GM19452 (cell line): ENCODE measurements around the gene MIA3.

Experiments
- ATAC-seq: cut with Tn5 transposase; IDR thresholded peaks from one replicate; pipeline ENCODE4 v1.9.1; 2021; ENCODE audit not compliant: unreplicated experiment

MIA3 gene

DNA sequence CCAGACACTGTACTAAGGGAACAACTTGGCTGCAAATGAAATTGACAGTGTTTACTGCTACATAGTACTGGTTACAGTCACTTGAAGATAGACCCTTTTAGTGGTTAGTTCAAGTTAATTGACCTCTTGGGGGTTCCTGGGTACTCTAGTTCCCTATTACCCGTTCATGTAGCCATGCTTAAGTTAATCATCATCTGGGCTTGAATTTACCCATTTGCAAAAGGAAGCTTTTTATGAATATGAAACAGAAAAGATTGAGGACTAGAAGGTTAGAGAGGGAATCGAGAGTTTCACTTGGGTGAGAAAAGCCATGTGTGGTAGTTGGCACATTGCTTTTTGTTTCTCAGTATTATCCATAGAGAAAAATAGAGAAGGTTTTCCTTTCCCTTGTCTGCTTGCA is 2.7 kb downstream of the MIA3 start:
- ATAC-seq = peak; percentile 51

DNA sequence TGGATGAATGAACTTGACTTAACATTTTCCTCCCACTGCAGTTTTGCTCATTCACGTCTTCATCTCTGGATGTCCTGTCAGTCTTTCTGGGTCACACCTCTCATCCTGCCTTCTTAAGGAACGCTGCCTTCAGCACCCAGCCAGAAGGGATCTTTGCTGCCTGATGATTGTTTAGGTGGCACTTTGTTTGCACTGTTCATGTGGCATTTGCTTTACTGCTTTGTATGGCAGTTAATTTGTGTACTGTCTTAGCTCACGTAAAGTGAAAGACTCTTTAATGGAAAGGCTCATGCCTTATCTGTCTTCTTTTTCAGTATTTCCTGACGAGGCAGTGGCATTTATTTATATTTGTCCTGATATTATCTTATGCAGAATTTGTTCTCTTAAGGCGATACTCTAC is 4.9 kb downstream of the MIA3 start:
- no peak for ATAC-seq

DNA sequence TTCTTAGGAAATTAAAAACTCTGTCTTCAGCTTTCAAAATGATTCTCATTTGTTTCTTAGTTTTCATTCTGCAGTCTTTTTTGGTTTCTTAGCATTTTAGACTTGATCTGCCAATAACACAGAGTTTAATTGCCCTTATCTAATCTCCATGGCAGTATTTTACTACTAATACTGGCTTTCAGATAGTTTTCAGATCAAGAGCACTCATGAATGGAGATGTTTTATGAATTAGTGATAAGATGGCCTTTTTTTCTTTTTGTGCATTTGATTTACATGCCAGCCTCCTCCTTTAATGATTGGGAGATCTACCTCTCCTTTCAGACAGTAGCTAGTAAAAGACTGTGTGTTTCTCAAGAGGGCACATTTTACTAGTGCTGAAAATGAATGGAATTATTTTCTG is 5.6 kb downstream of the MIA3 start:
- no peak for ATAC-seq

DNA sequence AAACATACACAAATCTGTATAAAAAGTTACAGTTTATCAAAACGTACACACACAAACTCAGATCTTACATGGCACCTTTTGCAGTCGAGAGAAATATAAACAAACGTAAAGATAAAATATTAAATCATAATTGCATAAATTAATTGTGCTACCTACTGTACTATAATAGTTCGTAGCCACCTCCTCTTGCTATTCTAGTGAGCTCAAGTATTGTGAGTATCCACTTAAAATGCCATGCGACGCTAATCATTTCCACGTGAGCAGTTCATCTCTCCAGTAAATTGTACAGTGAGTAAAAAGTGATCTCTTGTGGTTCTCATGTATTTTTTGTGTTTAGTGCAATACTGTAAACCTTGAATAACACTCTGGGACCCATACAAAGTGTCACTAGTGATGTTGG is 6.3 kb downstream of the MIA3 start:
- ATAC-seq = no peak

DNA sequence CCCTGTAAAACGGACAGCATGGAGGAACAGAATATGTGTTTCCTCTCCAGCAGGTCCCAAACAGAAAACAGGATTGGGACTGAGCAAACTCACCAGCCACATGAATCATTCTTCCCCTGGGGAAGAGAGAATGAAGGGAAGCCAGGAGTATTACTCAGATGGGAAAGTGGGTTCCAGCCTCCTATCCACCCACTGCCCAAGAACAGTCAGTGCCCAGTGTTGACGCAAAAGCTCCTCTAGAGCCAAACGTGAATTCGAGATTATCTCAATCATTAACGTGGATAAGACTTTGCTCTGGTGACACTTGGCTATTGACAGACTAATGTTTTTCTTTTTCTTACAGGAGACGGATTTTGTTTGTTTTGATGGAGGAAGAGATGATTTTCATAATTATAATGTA is 9.3 kb downstream of the MIA3 start:
- no peak for ATAC-seq

DNA sequence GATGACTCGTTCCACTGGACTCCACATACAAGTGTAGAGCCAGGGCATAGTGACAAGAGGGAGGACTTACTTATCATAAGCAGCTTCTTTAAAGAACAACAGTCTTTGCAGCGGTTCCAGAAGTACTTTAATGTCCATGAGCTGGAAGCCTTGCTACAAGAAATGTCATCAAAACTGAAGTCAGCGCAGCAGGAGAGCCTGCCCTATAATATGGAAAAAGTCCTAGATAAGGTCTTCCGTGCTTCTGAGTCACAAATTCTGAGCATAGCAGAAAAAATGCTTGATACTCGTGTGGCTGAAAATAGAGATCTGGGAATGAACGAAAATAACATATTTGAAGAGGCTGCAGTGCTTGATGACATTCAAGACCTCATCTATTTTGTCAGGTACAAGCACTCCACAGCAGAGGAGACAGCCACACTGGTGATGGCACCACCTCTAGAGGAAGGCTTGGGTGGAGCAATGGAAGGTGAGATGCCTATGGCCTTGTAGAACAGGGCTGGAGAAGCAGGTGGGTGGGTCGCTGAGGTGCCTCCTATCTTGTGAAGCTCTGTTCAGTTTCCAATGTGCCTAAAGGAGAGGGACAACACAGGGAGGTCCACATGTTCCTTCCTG is 12.1 kb downstream of the MIA3 start:
- ATAC-seq = no peak

DNA sequence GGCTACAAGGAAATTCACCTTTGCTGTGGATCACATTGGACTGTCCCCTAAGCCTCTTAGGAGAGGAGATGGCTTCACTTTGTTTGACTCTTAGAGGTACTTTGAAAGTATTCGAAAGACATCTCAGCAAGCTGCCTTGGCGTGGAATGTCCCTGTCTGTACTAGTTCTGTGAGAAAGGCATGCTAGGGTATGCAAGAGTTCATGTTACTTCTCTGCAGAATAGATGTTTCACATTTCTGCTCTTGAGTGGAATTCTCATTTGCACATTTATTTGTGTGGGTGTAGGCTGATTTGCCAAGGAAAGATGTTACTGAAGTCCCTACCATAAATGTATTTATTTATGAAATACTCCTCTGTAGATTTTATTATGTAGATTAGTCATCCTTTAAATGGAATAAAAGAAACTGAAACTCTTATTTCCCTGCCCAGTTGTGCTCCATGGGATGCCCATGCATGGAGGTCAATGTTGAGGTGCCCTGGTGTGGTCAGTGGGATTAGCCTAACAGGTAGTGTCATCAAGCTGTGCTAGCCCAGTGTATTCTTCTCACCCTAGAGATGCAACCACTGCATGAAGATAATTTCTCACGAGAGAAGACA is 13.8 kb downstream of the MIA3 start:
- ATAC-seq = no peak

DNA sequence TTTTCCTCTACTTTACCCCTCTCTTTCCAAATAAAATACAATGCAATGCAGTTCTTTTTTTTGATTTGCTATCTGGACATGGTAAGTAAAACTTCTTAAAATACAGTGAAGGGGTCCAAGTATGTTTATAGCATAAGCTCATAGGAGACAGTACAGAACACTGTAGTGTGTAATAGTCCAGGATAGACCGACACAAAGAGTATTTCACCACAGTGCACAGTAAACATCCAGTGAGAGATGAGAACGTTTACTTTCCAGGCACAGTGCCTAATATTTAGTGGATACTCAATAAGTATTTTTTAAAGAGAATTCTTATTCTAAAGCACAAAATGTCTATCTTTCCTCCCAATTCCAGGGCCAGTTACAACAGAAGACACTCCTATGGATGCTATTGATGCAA is 14.9 kb downstream of the MIA3 start:
- no peak for ATAC-seq

DNA sequence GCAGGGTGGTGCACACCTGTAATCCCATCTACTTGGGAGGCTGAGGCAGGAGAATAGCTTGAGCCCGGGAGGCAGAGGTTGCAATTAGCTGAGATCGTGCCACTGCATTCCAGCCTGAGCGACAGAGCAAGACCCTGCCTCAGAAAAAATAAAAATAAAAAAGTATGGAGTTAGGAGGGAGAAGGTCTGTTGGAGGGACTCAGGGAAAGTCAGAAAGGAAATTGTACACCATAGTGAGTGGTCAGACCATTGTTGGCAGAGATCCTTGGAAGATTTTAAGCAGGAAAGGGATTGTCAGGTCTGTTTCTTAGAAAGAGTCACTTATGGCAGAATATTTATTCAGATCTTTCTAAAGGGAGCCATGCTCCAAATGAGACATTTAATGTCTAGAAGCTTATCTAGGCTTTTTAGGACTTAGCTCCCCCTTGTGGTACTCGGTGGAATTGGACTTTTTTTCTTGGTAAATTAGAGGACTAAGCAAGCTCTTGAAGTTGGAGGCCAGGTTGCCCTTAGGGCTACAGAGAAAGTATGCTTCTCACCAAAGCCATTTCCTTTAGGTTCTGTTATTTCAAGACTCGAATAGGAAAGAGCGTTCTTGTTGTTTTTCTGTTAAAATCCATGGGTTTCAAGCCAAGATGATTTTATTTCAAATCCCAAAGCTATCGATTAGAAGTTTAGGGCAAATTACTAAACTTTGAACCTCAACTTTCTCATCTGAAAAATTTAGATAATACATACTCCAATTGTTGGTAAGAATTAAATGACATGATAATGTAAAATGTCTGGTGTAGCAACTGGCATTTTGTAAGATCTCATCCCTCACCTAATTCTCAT is 16.5 kb downstream of the MIA3 start:
- ATAC-seq = peak; percentile 89

DNA sequence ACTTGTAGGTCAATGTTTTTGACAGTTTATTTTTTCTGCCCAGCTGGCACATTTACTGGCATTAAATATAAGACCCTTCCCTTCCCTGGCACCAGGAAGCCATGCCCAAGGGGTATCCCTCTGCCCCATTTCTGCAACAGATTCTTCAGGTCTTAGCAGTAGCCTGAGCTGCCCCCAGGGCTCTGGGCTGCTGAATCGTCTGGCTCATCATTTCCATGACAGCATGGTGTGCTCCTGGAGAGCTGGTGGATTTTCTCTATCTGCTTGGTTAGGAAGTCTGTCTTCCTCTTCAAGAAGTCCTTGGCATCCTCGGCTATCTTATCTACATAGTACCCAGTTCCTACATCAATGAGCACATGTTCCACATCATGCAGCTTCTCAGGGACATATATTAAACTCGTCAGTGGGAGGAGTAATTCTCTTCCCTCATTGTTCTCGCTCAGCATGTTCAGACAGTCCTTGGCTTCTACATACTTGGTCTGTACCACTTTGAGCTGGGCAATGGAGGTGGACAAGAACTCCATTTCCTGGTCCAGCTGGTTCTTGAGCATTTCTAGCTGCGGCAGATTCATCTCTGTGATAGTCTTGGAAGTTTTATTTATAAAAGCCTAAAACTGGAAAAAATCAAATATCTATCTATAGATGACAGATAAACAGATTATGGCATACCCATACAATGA is 23.5 kb downstream of the MIA3 start:
- no peak for ATAC-seq

DNA sequence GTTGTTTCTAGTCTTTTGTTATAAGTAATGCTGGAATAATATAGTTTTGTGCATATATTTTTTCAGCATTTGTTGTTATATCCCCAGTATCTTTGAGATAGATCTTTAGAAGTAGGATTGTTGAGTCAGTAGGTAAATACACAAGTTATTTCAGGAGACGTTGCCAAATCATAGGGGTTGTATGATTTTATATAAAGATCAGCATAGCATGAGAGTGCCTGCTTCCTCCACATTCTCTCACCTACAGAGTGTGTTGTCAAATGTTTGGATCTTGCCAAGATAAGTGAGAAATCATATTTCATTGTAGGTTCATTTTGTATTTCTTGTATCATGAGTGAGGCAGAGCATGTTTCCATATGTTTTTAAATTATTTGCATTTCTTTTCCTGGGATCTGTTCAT is 24.6 kb downstream of the MIA3 start:
- no peak for ATAC-seq

DNA sequence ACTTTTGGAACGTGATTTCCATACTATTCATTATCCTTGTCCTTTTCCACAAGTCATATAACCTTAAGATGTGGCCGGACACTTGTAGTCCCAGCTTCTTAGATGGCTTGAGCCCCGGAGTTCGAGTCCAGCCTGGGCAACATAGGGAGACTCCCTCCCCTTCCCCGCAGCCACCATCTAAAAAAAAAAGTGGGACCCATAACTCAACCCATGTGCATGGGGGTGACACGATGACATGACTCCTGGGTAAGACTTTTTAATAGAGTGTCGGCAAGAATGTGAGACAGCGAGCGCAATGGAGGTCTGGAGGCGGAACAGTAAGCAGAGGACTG is 25.7 kb downstream of the MIA3 start:
- no peak for ATAC-seq

DNA sequence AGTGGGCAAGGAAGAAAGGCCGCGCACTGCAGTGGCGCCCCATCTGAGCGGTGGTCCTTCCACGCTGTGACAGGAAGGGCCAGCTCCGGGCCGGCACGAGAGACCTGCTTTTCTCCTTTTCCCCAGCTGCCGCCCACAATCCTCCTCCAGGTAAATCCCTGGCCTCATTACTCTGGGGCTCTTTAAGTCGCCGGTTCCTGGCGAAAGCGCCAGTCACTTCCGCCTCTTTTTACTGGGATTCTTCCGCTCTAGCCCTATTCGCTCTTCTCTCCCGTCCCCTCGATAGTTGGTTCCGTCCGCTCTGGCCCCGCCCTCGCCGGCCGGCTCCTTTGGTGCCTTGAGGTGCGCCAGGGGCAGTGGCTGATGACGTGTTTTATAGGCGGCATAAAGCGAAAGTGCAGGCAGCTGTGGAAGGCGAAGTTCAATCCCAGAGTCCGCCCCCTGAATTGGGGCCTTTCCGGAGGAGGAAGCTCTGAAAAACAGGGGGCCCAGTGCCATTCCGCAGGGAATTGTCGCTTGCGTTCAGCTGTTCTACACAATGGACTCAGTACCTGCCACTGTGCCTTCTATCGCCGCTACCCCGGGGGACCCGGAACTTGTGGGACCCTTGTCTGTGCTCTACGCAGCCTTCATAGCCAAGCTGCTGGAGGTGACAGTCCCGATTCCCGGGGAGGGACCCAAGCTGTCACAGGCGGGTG is 26.2 kb downstream of the MIA3 start:
- ATAC-seq = peak; percentile 97

DNA sequence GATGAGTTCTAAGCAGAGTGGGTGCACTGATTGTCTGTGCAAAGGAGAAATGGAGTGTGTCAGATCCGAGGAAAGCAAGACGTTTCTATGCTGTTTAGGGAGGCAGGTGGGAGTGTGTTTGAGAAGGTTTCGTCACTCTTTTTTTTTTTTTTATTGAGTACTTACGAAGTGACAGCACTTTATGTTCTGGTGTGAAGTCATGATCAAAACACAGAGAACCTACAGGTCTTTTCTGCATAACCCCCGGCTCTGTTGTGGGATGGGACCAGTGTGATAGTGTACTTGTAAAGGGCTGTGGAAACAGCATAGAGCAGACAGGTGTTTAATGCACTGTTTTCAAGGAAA is 26.7 kb downstream of the MIA3 start:
- ATAC-seq = no peak

DNA sequence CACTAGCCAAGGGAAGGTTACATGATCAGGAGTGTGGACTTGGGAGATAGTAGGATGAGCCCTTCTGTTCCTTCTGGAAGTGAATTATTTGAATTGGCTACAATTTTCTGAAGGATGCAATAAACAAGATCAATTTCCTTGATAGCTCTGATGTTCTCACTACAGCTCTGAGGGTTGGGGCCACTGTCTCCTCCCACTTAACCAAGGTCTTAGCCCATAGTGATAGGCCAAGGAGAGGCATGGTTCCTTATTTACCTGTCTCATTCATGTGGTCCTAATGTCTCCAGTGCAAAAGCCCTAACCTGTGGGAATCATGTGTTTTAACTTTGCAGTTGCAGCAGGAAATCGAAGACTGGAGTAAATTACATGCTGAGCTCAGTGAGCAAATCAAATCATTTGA is 34.8 kb downstream of the MIA3 start:
- ATAC-seq = no peak

DNA sequence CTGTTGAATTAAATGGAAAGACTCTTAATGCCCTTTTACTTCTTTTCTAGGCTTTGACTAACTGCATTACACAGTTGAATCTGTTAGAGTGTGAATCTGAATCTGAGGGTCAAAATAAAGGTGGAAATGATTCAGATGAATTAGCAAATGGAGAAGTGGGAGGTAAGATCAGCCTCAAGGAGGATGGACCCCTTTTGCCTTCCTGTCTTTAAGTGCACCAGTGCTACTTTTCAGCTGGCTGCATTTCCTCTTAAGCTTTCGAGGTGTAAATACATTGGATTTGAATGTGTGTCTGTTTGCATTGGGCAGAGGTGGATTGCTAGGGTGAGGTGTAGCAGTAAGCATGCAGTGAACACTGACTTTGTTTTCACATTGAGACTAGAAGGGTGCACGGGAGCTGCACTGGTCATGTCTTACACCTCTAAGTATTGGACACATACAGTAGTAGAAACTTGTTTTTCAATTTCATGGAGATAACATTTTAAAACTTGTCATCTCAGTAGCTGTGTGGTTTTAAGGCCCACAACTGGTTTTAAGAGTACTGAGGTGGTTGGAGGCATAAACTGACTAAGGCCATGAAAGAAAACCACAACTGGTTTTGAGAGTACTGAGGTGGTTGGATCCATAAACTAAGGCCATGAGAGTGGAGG is 35.4 kb downstream of the MIA3 start:
- ATAC-seq = peak; percentile 77

DNA sequence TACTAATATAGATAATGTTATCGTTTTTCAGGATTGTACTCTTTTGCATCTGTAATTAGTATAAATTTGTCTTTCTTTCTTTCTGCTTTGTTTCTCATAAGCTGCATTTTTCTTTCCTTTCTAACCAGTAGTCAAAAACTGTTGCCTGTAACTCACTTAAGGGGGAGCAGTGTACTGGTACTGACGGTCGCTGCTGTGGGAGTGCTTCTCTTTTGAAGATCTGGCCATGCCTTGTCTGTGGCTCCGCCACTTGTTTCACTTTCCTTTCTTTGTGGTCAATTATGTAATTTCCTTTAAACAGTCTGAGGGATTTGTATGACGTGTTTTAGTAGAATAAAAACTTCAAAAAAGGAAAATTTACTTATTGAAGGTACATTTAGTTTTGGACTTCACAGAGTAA is 37.0 kb downstream of the MIA3 start:
- ATAC-seq = peak; percentile 91

DNA sequence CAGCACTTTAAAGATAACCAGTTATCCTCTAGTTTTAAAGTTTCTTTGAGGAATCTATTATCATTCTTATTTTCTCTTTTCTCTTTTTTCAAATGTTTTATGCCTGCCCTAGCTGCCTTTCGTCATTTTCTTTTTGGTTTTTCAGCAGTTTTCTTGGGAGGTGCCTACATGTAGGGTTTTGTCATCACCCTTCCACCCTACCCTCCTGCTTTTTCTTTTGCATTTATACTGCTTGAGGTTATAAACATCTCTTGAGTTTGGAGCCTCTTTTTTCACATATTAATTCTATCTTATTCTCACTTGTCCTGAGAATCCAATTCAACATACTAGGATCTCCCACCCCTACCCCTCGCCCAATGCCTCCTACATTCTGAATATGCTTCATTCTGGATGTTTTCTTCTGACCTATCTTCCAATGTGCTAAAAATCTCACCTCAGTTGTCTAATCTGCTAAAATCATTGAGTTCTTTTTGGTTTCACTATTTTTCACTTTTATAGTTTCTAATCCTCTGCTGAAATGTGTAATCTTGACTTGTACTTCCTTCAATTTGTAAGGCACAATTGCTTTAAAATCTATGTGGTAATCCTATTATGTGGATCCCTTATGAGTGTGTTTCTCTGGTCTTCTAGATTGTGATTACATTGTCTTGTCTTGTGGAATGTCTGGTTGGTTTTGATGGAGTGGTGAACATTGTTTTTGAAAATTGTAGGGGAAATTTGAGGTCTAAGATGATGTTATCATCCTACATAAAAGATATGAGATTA is 38.7 kb downstream of the MIA3 start:
- ATAC-seq = no peak

DNA sequence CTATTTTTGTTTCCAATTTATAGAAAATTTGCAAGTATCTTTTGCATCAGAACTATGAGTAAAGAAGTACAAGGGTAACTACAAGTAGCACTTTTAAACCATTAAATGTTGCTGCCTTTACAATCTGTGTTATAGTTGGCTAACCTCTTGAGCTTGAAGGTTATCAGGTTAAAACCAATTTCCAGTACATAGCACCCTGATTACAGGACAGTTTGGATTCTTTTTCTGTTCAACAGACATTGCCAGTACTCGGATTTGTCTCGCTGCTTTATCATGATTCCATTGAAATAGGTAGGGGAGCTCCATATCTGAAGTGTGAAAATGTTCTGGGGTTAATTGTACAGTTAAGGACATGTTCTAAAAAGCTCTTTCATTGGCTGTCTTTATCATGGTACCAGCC is 40.0 kb downstream of the MIA3 start:
- ATAC-seq = no peak

DNA sequence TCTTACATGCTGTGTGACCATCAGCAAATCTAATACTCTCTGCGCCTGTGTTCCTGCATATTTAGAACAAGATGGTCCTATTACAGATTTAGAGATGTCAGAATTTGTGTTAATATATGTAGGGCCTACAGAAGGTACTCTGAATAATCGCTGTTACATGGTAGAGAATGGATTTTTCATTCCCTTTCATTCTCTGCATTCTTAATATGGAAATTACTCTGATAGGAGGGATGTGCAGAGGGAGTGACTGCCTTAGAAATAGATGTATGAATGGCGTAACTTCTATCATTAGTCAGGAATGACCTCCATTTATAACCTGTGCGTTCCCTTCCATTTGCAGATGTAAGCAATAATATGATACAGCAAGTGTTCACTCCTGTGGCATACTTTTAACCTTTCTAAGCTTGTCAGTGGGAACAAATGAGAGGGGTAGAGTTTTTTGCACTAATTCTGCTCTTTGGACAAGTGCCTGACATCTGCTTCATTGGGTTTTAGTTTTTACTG is 45.6 kb downstream of the MIA3 start:
- no peak for ATAC-seq
